SK-N-SH treated with all-trans-retinoic acid at 6 μM for 48 hours (cell line): ENCODE measurements around the gene SNTA1.

Source experiments
- ATAC-seq: fragments of 200-7000 bp; cut with Tn5 transposase; 3 replicates; pipeline ENCODE4 v1.9.1; 2020; ENCODE audit warnings: mild to moderate bottlenecking, moderate library complexity
- ARNTL ChIP-seq: fragments of 450-650 bp; formaldehyde crosslinking; IDR thresholded peaks from 2 replicates; pipeline ENCODE4 v1.5.0; 2020; ENCODE audit warnings: low read depth, mild to moderate bottlenecking, moderate library complexity, borderline replicate concordance
- BACH2 ChIP-seq: fragments of 250-450 bp; sonication (Bioruptor Pico); IDR thresholded peaks from 2 replicates; pipeline ENCODE4 v1.9.0; 2021; ENCODE audit warnings: mild to moderate bottlenecking, borderline replicate concordance
- CSDC2 ChIP-seq: fragments of 250-450 bp; sonication (Bioruptor Pico); IDR thresholded peaks from 2 replicates; pipeline ENCODE4 v1.5.0; 2020; ENCODE audit warnings: mild to moderate bottlenecking, moderate library complexity
- GLIS3 ChIP-seq: fragments of 250-450 bp; sonication (Bioruptor Pico); IDR thresholded peaks from 2 replicates; pipeline ENCODE4 v1.5.0; 2020; ENCODE audit warnings: mild to moderate bottlenecking, moderate library complexity
- OSR1 ChIP-seq: fragments of 250-450 bp; sonication (Bioruptor Pico); IDR thresholded peaks from 2 replicates; pipeline ENCODE4 v1.8.0; 2022; ENCODE audit warnings: moderate library complexity, mild to moderate bottlenecking, inconsistent platforms
- PPARA ChIP-seq: fragments of 250-450 bp; sonication (Bioruptor Pico); IDR thresholded peaks from 2 replicates; pipeline ENCODE4 v1.5.0; 2020; ENCODE audit warnings: mild to moderate bottlenecking, borderline replicate concordance
- RARB ChIP-seq: fragments of 250-450 bp; sonication (Bioruptor Pico); IDR thresholded peaks from 2 replicates; pipeline ENCODE4 v1.8.0; 2021; ENCODE audit warnings: mild to moderate bottlenecking, moderate library complexity
- SNAI2 ChIP-seq: fragments of 250-450 bp; sonication (Bioruptor Pico); IDR thresholded peaks from 2 replicates; pipeline ENCODE4 v1.5.0; 2020; ENCODE audit warnings: mild to moderate bottlenecking, moderate library complexity
- TCF4 ChIP-seq: fragments of 250-450 bp; sonication (Bioruptor Pico); IDR thresholded peaks from 2 replicates; pipeline ENCODE4 v1.8.0; 2021; ENCODE audit warnings: mild to moderate bottlenecking, moderate library complexity, borderline replicate concordance
- TOX ChIP-seq: fragments of 250-450 bp; sonication (Bioruptor Pico); IDR thresholded peaks from 2 replicates; pipeline ENCODE4 v1.8.0; 2021; ENCODE audit warnings: mild to moderate bottlenecking, moderate library complexity, borderline replicate concordance
- ZC3H10 ChIP-seq: fragments of 250-450 bp; sonication (Bioruptor Pico); IDR thresholded peaks from 2 replicates; pipeline ENCODE4 v1.5.1; 2021; ENCODE audit warnings: mild to moderate bottlenecking, moderate library complexity
- ZFP3 ChIP-seq: fragments of 250-450 bp; sonication (Bioruptor Pico); IDR thresholded peaks from 2 replicates; pipeline ENCODE4 v1.5.0; 2020; ENCODE audit warnings: mild to moderate bottlenecking, moderate library complexity
- ZFP30 ChIP-seq: fragments of 450-650 bp; formaldehyde crosslinking; IDR thresholded peaks from 2 replicates; pipeline ENCODE4 v1.5.0; 2022; ENCODE audit warnings: mild to moderate bottlenecking, moderate library complexity
- ZNF8 ChIP-seq: fragments of 450-650 bp; formaldehyde crosslinking; IDR thresholded peaks from 2 replicates; pipeline ENCODE4 v1.5.0; 2020; ENCODE audit warnings: mild to moderate bottlenecking, moderate library complexity
- TF ChIP-seq, protein P1 (sequence below): fragments of 250-450 bp; sonication (Bioruptor Pico); IDR thresholded peaks from 2 replicates; pipeline ENCODE4 v1.5.1; 2020; ENCODE audit warnings: low read depth, mild to moderate bottlenecking, moderate library complexity
- TF ChIP-seq, protein P2 (sequence below): fragments of 250-450 bp; sonication (Bioruptor Pico); IDR thresholded peaks from 2 replicates; pipeline ENCODE4 v1.5.1; 2021; ENCODE audit warnings: mild to moderate bottlenecking, moderate library complexity
- TF ChIP-seq, protein P3 (sequence below): fragments of 250-450 bp; sonication (Bioruptor Pico); IDR thresholded peaks from 2 replicates; pipeline ENCODE4 v1.8.0; 2020; ENCODE audit warnings: mild to moderate bottlenecking, moderate library complexity, borderline replicate concordance
- TF ChIP-seq, protein P4 (sequence below): fragments of 250-450 bp; sonication (Bioruptor Pico); IDR thresholded peaks from 2 replicates; pipeline ENCODE4 v1.8.0; 2021; ENCODE audit warnings: low read depth, mild to moderate bottlenecking, moderate library complexity, borderline replicate concordance
- TF ChIP-seq, protein P5 (sequence below): fragments of 250-450 bp; sonication (Bioruptor Pico); IDR thresholded peaks from 2 replicates; pipeline ENCODE4 v1.5.0; 2020; ENCODE audit warnings: mild to moderate bottlenecking, moderate library complexity

SNTA1 gene

DNA sequence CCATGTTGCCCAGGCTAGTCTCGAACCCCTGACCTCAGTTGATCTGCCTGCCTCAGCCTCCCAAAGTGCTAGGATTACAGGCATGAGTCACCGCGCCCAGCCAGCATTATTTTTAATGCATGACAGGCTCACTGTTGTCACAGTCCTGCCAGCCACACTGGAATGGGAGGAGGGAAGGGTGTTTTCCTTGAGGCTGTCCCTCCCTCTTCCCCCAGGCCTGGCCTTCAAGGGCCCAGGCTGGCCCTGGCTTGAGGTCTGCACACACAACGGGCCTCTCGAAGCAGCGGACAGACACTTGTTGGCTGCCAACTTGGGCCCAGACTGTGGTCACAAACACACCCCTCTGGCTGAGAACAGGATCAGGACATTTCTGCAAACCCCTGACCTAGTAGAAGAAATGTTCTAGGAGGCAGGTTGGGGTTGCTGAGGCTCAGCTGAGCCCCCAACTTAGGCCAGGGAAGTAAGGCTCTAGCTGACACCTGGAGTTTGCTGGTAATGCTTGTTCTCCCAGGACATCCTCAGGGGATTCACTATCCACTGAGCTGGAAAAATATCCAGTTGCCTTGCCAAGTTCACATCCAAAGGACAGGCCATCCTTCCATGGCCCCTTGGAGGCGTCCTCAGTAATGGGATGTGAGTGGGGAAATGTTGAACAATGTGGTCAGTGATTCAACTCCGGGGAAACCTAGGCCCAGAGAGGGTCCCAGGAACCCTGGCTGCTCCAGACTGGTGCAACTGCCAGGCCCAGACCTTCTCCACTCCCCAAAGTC is 9.9 kb downstream of the SNTA1 start:
- ATAC-seq: 0 out of 3 replicates have a peak, but pooled peaks have one; percentile 21

DNA sequence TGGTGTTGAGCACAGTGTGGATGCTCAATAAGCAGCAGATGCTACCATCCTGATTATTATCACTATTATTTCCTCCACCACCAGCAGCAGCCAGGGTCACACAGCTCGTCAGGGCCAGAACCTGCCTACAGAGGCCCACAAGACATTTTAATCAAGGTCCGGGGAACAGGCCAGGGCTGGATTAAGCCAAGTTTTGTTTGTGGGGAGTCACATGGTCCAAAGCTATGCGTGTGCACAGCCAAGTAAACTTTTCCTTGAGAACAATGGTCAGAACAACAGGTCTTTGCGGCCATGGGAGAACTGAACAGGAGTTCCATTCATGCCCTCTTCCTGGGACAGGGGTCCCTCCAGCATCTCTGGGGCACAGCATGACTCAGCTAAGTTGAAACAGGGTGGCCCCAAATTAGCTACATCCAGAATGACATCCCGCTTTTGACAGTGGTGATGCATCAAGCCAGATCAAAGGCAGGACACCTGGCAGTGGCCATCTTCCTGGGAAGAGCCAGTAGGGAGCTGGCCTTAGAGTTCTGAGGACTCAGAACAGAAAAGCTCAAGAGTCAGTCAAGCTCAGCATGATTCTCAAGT is 11.7 kb downstream of the SNTA1 start:
- no peak for ATAC-seq

More for the DNA sequence above, 9.9 kb downstream of the SNTA1 start:
- TF ChIP-seq BACH2 (CRISPR knock-in tag) (no peak), GLIS3 (CRISPR knock-in tag) (no peak), ZNF8 (CRISPR knock-in tag) (no peak), CSDC2 (CRISPR knock-in tag) (no peak), OSR1 (no peak), ZC3H10 (CRISPR knock-in tag) (no peak), PPARA (CRISPR knock-in tag) (no peak), ARNTL (CRISPR knock-in tag) (no peak), SNAI2 (CRISPR knock-in tag) (no peak), ZFP3 (CRISPR knock-in tag) (no peak)
- TF ChIP-seq, protein P1, sequence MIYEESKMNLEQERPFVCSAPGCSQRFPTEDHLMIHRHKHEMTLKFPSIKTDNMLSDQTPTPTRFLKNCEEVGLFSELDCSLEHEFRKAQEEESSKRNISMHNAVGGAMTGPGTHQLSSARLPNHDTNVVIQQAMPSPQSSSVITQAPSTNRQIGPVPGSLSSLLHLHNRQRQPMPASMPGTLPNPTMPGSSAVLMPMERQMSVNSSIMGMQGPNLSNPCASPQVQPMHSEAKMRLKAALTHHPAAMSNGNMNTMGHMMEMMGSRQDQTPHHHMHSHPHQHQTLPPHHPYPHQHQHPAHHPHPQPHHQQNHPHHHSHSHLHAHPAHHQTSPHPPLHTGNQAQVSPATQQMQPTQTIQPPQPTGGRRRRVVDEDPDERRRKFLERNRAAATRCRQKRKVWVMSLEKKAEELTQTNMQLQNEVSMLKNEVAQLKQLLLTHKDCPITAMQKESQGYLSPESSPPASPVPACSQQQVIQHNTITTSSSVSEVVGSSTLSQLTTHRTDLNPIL (CRISPR knock-in tag): no peak
- TF ChIP-seq, protein P2, sequence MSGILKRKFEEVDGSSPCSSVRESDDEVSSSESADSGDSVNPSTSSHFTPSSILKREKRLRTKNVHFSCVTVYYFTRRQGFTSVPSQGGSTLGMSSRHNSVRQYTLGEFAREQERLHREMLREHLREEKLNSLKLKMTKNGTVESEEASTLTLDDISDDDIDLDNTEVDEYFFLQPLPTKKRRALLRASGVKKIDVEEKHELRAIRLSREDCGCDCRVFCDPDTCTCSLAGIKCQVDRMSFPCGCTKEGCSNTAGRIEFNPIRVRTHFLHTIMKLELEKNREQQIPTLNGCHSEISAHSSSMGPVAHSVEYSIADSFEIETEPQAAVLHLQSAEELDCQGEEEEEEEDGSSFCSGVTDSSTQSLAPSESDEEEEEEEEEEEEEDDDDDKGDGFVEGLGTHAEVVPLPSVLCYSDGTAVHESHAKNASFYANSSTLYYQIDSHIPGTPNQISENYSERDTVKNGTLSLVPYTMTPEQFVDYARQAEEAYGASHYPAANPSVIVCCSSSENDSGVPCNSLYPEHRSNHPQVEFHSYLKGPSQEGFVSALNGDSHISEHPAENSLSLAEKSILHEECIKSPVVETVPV (CRISPR knock-in tag): no peak
- TF ChIP-seq, protein P3, sequence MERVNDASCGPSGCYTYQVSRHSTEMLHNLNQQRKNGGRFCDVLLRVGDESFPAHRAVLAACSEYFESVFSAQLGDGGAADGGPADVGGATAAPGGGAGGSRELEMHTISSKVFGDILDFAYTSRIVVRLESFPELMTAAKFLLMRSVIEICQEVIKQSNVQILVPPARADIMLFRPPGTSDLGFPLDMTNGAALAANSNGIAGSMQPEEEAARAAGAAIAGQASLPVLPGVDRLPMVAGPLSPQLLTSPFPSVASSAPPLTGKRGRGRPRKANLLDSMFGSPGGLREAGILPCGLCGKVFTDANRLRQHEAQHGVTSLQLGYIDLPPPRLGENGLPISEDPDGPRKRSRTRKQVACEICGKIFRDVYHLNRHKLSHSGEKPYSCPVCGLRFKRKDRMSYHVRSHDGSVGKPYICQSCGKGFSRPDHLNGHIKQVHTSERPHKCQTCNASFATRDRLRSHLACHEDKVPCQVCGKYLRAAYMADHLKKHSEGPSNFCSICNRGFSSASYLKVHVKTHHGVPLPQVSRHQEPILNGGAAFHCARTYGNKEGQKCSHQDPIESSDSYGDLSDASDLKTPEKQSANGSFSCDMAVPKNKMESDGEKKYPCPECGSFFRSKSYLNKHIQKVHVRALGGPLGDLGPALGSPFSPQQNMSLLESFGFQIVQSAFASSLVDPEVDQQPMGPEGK (CRISPR knock-in tag): no peak
- TF ChIP-seq, protein P4, sequence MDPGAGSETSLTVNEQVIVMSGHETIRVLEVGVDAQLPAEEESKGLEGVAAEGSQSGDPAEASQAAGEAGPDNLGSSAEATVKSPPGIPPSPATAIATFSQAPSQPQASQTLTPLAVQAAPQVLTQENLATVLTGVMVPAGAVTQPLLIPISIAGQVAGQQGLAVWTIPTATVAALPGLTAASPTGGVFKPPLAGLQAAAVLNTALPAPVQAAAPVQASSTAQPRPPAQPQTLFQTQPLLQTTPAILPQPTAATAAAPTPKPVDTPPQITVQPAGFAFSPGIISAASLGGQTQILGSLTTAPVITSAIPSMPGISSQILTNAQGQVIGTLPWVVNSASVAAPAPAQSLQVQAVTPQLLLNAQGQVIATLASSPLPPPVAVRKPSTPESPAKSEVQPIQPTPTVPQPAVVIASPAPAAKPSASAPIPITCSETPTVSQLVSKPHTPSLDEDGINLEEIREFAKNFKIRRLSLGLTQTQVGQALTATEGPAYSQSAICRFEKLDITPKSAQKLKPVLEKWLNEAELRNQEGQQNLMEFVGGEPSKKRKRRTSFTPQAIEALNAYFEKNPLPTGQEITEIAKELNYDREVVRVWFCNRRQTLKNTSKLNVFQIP: no peak
- TF ChIP-seq, protein P5, sequence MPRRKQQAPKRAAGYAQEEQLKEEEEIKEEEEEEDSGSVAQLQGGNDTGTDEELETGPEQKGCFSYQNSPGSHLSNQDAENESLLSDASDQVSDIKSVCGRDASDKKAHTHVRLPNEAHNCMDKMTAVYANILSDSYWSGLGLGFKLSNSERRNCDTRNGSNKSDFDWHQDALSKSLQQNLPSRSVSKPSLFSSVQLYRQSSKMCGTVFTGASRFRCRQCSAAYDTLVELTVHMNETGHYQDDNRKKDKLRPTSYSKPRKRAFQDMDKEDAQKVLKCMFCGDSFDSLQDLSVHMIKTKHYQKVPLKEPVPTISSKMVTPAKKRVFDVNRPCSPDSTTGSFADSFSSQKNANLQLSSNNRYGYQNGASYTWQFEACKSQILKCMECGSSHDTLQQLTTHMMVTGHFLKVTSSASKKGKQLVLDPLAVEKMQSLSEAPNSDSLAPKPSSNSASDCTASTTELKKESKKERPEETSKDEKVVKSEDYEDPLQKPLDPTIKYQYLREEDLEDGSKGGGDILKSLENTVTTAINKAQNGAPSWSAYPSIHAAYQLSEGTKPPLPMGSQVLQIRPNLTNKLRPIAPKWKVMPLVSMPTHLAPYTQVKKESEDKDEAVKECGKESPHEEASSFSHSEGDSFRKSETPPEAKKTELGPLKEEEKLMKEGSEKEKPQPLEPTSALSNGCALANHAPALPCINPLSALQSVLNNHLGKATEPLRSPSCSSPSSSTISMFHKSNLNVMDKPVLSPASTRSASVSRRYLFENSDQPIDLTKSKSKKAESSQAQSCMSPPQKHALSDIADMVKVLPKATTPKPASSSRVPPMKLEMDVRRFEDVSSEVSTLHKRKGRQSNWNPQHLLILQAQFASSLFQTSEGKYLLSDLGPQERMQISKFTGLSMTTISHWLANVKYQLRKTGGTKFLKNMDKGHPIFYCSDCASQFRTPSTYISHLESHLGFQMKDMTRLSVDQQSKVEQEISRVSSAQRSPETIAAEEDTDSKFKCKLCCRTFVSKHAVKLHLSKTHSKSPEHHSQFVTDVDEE (CRISPR knock-in tag): no peak

More for the DNA sequence above, 11.7 kb downstream of the SNTA1 start:
- TF ChIP-seq TOX (CRISPR knock-in tag): no peak
- TF ChIP-seq, protein P2 (CRISPR knock-in tag): no peak
- TF ChIP-seq SNAI2 (CRISPR knock-in tag): no peak
- TF ChIP-seq ZFP30: no peak
- TF ChIP-seq RARB (CRISPR knock-in tag): no peak
- TF ChIP-seq OSR1: no peak
- TF ChIP-seq, protein P5 (CRISPR knock-in tag): no peak
- no peak for TF ChIP-seq ZC3H10 (CRISPR knock-in tag)
- no peak for TF ChIP-seq TCF4
- TF ChIP-seq, protein P1 (CRISPR knock-in tag): no peak
- TF ChIP-seq ZFP3 (CRISPR knock-in tag): no peak
- no peak for TF ChIP-seq CSDC2 (CRISPR knock-in tag)
- TF ChIP-seq, all 23 proteins: peak for 0
